SK-N-SH treated with all-trans-retinoic acid at 6 μM for 48 hours (cell line): ENCODE data around the gene MCM5.

Experiments
- ATAC-seq: fragments of 200-7000 bp; cut with Tn5 transposase; 3 replicates; pipeline ENCODE4 v1.9.1; 2020; ENCODE audit warnings: mild to moderate bottlenecking, moderate library complexity
- ARNTL ChIP-seq: fragments of 450-650 bp; formaldehyde crosslinking; IDR thresholded peaks from 2 replicates; pipeline ENCODE4 v1.5.0; 2020; ENCODE audit warnings: low read depth, mild to moderate bottlenecking, moderate library complexity, borderline replicate concordance
- BACH2 ChIP-seq: fragments of 250-450 bp; sonication (Bioruptor Pico); IDR thresholded peaks from 2 replicates; pipeline ENCODE4 v1.9.0; 2021; ENCODE audit warnings: mild to moderate bottlenecking, borderline replicate concordance
- CSDC2 ChIP-seq: fragments of 250-450 bp; sonication (Bioruptor Pico); IDR thresholded peaks from 2 replicates; pipeline ENCODE4 v1.5.0; 2020; ENCODE audit warnings: mild to moderate bottlenecking, moderate library complexity
- CSRNP3 ChIP-seq: fragments of 250-450 bp; sonication (Bioruptor Pico); IDR thresholded peaks from 2 replicates; pipeline ENCODE4 v1.5.1; 2021; ENCODE audit warnings: mild to moderate bottlenecking, moderate library complexity
- ESRRG ChIP-seq: fragments of 250-450 bp; sonication (Bioruptor Pico); IDR thresholded peaks from 2 replicates; pipeline ENCODE4 v1.6.1; 2021; ENCODE audit warnings: mild to moderate bottlenecking
- ISL1 ChIP-seq: fragments of 250-450 bp; sonication (Bioruptor Pico); IDR thresholded peaks from 2 replicates; pipeline ENCODE4 v2.1.2; 2022; ENCODE audit warnings: mild to moderate bottlenecking, moderate library complexity
- OSR1 ChIP-seq: fragments of 250-450 bp; sonication (Bioruptor Pico); IDR thresholded peaks from 2 replicates; pipeline ENCODE4 v1.8.0; 2022; ENCODE audit warnings: moderate library complexity, mild to moderate bottlenecking, inconsistent platforms
- PPARA ChIP-seq: fragments of 250-450 bp; sonication (Bioruptor Pico); IDR thresholded peaks from 2 replicates; pipeline ENCODE4 v1.5.0; 2020; ENCODE audit warnings: mild to moderate bottlenecking, borderline replicate concordance
- RARB ChIP-seq: fragments of 250-450 bp; sonication (Bioruptor Pico); IDR thresholded peaks from 2 replicates; pipeline ENCODE4 v1.8.0; 2021; ENCODE audit warnings: mild to moderate bottlenecking, moderate library complexity
- TCF4 ChIP-seq: fragments of 250-450 bp; sonication (Bioruptor Pico); IDR thresholded peaks from 2 replicates; pipeline ENCODE4 v1.8.0; 2021; ENCODE audit warnings: mild to moderate bottlenecking, moderate library complexity, borderline replicate concordance
- TOX ChIP-seq: fragments of 250-450 bp; sonication (Bioruptor Pico); IDR thresholded peaks from 2 replicates; pipeline ENCODE4 v1.8.0; 2021; ENCODE audit warnings: mild to moderate bottlenecking, moderate library complexity, borderline replicate concordance
- ZC3H10 ChIP-seq: fragments of 250-450 bp; sonication (Bioruptor Pico); IDR thresholded peaks from 2 replicates; pipeline ENCODE4 v1.5.1; 2021; ENCODE audit warnings: mild to moderate bottlenecking, moderate library complexity
- ZFP3 ChIP-seq: fragments of 250-450 bp; sonication (Bioruptor Pico); IDR thresholded peaks from 2 replicates; pipeline ENCODE4 v1.5.0; 2020; ENCODE audit warnings: mild to moderate bottlenecking, moderate library complexity
- ZFP30 ChIP-seq: fragments of 450-650 bp; formaldehyde crosslinking; IDR thresholded peaks from 2 replicates; pipeline ENCODE4 v1.5.0; 2022; ENCODE audit warnings: mild to moderate bottlenecking, moderate library complexity
- ZNF565 ChIP-seq: fragments of 450-650 bp; formaldehyde crosslinking; conservative IDR thresholded peaks from 2 replicates; pipeline ENCODE4 v1.5.0; 2020; ENCODE audit warnings: low read depth, mild to moderate bottlenecking, moderate library complexity
- ZNF8 ChIP-seq: fragments of 450-650 bp; formaldehyde crosslinking; IDR thresholded peaks from 2 replicates; pipeline ENCODE4 v1.5.0; 2020; ENCODE audit warnings: mild to moderate bottlenecking, moderate library complexity
- TF ChIP-seq, protein P1 (sequence below): fragments of 250-450 bp; sonication (Bioruptor Pico); IDR thresholded peaks from 2 replicates; pipeline ENCODE4 v1.5.0; 2020; ENCODE audit warnings: mild to moderate bottlenecking, moderate library complexity
- TF ChIP-seq, protein P2 (sequence below): fragments of 250-450 bp; sonication (Bioruptor Pico); IDR thresholded peaks from 2 replicates; pipeline ENCODE4 v1.8.0; 2020; ENCODE audit warnings: mild to moderate bottlenecking, moderate library complexity, borderline replicate concordance

MCM5 gene

GRCh38 chr22:35400501-35400790, 506 bp downstream of the MCM5 start:
- TF ChIP-seq CSRNP3 (CRISPR knock-in tag) (no peak), ZFP30 (CRISPR knock-in tag) (no peak), BACH2 (CRISPR knock-in tag) (no peak), TOX (no peak), ARNTL (no peak), ISL1 (CRISPR knock-in tag) (no peak), ESRRG (CRISPR knock-in tag) (no peak)
- TF ChIP-seq, protein P1, sequence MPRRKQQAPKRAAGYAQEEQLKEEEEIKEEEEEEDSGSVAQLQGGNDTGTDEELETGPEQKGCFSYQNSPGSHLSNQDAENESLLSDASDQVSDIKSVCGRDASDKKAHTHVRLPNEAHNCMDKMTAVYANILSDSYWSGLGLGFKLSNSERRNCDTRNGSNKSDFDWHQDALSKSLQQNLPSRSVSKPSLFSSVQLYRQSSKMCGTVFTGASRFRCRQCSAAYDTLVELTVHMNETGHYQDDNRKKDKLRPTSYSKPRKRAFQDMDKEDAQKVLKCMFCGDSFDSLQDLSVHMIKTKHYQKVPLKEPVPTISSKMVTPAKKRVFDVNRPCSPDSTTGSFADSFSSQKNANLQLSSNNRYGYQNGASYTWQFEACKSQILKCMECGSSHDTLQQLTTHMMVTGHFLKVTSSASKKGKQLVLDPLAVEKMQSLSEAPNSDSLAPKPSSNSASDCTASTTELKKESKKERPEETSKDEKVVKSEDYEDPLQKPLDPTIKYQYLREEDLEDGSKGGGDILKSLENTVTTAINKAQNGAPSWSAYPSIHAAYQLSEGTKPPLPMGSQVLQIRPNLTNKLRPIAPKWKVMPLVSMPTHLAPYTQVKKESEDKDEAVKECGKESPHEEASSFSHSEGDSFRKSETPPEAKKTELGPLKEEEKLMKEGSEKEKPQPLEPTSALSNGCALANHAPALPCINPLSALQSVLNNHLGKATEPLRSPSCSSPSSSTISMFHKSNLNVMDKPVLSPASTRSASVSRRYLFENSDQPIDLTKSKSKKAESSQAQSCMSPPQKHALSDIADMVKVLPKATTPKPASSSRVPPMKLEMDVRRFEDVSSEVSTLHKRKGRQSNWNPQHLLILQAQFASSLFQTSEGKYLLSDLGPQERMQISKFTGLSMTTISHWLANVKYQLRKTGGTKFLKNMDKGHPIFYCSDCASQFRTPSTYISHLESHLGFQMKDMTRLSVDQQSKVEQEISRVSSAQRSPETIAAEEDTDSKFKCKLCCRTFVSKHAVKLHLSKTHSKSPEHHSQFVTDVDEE (CRISPR knock-in tag) = no peak
- TF ChIP-seq, all 23 proteins: peak for 0
- ATAC-seq = peak; percentile 34

DNA sequence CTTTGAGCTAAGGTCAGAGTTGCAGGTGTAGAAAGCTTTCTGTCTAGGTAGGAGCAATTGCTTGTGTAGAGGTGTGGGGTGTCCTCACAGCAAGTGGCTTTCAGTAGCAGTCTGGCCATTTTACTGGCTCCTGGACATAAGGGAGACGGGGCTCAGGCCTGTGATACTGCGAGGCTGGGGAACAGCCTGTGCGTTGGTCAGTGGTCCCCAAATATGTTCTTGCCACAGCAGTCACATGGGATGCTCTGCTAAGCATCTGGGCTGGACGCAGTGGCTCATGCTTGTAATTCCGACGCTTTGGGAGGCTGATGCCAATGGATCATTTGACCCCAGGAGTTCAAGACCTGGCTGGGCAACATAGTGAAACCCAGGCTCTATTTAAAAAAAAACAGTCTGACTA, 1.9 kb downstream of the MCM5 start:
- ATAC-seq = no peak
- TF ChIP-seq ZNF8 = no peak
- no peak for TF ChIP-seq CSRNP3 (CRISPR knock-in tag)
- TF ChIP-seq ZC3H10 (CRISPR knock-in tag) = no peak
- TF ChIP-seq RARB (CRISPR knock-in tag) = no peak
- TF ChIP-seq TOX = no peak
- TF ChIP-seq, protein P2, sequence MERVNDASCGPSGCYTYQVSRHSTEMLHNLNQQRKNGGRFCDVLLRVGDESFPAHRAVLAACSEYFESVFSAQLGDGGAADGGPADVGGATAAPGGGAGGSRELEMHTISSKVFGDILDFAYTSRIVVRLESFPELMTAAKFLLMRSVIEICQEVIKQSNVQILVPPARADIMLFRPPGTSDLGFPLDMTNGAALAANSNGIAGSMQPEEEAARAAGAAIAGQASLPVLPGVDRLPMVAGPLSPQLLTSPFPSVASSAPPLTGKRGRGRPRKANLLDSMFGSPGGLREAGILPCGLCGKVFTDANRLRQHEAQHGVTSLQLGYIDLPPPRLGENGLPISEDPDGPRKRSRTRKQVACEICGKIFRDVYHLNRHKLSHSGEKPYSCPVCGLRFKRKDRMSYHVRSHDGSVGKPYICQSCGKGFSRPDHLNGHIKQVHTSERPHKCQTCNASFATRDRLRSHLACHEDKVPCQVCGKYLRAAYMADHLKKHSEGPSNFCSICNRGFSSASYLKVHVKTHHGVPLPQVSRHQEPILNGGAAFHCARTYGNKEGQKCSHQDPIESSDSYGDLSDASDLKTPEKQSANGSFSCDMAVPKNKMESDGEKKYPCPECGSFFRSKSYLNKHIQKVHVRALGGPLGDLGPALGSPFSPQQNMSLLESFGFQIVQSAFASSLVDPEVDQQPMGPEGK (CRISPR knock-in tag) = no peak
- no peak for TF ChIP-seq ZFP3 (CRISPR knock-in tag)
- TF ChIP-seq ZNF565 (CRISPR knock-in tag) = no peak
- TF ChIP-seq PPARA (CRISPR knock-in tag) = no peak
- TF ChIP-seq, all 23 proteins: peak for 0

GRCh38 chr22:35403356-35403755, 3.4 kb downstream of the MCM5 start:
- ATAC-seq = no peak
- TF ChIP-seq ZNF8 (no peak), ZNF565 (CRISPR knock-in tag) (no peak), CSRNP3 (CRISPR knock-in tag) (no peak), BACH2 (CRISPR knock-in tag) (no peak), OSR1 (CRISPR knock-in tag) (no peak)

- no peak for ATAC-seq
- TF ChIP-seq OSR1 (CRISPR knock-in tag) = no peak
- TF ChIP-seq ZNF565 (CRISPR knock-in tag) = no peak
- no peak for TF ChIP-seq CSDC2 (CRISPR knock-in tag)
- TF ChIP-seq BACH2 (CRISPR knock-in tag) = no peak
- no peak for TF ChIP-seq ZFP3 (CRISPR knock-in tag)
- no peak for TF ChIP-seq CSRNP3 (CRISPR knock-in tag)
- TF ChIP-seq, protein P1 (CRISPR knock-in tag) = no peak
- TF ChIP-seq TCF4 (CRISPR knock-in tag) = no peak
Measured at GRCh38 chr22:35404176-35404575, 4.2 kb downstream of the MCM5 start.
